Subcutaneous adipose tissue (tissue), 4 donors: ENCODE results near the gene TRIM41. TPM values are rescaled to one million over a fixed set of nuclear protein-coding genes. Genes with fewer than 3 reads are reported as not detected.

Experiments used
- CTCF ChIP-seq: fragments of 450-650 bp; IDR thresholded peaks from one replicate; pipeline ENCODE4 v1.5.1; 2016; ENCODE audit warnings: low read depth, mild to moderate bottlenecking, control low read depth, antibody characterized with exemption, moderate library complexity
- total RNA-seq, 4 donors: library from RNA; depleted of rRNA; stranded (reverse); fragments of >200 nt; gene quantifications; one replicate each; pipeline ENCODE4 v1.1.0, GENCODE V29; 2016

The TRIM41 gene
- total RNA-seq, 4 donors from 2014 or later, result 8.5 to 17.3 (median 12.7) TPM

DNA sequence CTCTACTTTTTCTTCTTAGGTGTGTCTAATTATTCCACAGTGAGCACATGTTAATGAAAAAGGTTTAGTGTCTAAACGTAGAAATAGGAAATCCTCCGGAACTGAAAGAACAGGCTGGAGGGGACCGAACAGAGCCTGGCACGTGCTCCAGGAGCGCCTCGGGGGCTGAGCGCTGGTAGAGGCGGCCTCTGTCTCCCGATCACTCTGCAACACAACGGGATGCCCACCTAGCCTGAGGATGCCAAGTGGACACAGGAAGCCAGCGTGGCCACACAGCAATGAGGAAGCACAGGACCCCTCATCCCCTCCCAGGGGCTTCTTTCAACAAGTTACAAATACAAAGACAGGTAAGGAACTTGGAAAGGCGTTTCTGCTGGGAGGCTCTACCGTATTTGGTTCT, 37.5 kb upstream of the TRIM41 start:
- no peak for TF ChIP-seq CTCF

DNA sequence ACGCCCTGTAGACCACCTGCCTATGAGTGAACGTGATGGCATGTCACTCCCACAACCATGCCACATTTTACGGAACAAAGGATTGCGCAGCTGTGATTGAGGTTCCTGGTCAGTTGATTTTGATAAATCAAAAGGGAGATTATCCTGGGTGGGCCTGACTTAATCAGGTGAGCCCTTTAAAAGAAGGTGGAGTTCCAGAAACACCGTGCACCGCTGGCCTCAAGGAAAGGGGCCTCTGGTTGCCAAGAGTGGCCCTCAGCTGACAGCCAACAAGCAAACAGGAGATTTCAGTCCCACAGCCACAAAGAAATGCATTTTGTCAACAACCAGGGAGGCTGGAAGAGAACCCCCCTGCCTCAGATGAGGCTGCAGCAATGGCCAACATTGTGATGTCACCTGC, 37.1 kb upstream of the TRIM41 start:
- no peak for TF ChIP-seq CTCF

DNA sequence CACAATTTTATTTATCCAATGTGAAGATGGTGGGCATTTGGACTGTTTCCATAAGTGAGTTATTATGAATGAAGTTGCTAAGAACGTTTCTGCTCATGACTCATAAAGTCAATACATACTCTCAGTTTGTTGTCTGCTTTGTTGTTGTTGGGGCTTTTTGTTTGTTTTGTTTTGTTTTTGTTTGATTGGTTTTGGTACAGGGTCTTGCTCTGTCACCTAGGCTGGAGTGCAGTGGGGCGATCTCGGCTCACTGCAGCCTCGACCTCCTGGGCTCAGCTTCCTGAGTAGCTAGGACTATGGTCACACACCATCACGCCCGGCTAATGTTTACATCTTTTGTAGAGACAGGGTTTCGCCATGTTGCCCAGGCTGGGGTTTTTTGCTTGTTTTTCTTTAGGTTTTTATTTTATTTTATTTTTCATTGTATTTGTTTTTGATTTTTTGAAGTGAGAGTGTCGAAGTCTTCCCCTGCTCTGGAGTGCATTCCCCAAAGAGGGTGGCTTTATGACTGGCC, 36.0 kb upstream of the TRIM41 start:
- no peak for TF ChIP-seq CTCF

DNA sequence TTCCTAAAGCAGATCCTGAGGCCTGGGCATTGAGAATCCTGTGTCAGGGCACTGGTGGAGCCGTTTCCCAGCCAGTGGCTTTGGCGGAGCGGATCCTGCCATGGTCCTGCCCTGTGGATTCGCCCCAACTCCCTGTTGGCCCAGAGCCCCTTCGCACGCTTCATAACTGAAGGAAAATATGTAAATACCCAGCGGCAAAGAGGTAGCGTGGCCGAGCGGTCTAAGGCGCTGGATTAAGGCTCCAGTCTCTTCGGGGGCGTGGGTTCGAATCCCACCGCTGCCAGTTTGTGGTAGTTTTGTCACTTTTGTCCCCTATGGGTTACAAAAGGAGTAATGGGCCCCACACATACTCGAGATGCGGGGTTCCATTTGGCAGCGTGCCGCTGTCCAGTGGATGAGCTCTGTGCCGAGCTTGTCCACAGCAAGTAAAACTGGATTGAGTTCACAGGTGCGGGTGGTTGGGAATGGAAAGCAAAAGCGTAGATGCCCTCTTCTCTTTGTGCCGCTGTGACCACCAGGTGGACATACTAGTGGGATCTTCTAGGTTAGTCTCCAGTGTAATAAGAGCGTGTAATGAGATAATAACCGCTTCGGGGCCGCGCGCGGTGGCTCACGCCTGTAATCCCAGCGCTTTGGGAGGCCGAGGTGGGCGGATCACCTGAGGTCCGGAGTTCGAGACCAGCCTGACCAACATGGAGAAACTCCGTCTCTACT, 35.4 kb upstream of the TRIM41 start:
- TF ChIP-seq CTCF, result no peak

DNA sequence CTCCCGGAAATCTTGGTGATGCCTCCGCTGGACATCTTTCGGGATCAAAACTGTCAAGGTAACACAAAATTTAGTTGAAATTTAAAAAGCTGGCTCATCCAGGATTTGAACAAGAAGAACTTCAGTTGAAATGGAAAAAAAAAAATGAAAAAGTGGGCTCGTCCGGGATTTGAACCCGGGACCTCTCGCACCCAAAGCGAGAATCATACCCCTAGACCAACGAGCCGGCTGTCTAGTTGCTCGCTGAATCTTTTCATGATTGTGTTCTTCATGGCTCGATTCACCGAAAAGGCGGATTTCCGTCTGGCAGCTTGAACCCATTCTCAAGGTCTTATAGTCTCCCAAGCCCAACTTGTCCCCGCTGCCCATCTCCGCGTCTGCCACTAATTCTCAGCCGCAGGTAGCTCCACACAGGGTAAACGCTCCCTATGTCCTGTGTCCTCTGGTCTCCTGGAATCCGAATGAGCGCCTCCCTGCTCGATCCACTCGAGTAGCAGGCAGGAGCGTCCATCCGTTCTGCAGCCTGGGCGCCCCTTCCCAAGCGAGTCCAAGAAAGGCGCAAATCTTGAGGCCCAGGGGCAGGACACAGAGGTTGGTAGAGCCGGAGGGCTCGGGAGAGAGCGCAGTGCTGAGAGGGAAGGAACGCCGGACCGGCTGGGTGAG, 34.2 kb upstream of the TRIM41 start:
- TF ChIP-seq CTCF, result no peak

DNA sequence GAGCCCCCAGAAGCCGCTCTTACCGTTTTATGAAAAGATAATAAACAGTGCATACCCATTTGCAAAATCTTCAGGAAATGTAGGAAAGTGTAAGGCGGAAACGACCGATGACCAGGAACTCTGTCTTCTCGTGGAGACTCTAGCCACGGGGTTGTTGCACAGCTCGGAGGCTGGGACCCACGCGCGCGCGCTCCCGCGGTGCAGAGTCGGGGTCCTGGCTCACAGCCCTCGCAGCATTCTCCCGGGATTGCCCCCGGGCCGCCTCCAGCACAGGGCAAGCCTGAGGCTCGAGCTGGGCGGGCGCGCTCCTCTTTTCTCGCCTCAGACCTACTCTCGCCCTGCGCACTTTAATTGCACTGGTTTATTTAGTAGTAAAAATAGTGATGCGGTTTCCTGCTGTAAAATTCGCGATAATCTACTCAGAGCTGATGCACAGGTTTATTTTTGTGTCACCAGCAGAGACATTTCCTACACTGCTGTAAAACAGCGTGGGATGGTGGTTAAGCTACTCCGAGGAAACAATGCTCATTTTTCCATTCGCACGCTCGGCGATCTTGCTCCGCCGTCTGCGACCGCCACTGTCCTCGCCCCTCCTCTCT, 33.6 kb upstream of the TRIM41 start:
- no peak for TF ChIP-seq CTCF
